Measurements from ENCODE around the gene PTTG1. TPM values are rescaled to one million over a fixed set of nuclear protein-coding genes. Genes with fewer than 3 reads are reported as not detected.
A peak's percentile ranks its signal among the peaks of the same experiment; 100 is the strongest.

Gene PTTG1
- total RNA-seq, 2 donors from 2014 or later: 112 to 137 TPM

DNA sequence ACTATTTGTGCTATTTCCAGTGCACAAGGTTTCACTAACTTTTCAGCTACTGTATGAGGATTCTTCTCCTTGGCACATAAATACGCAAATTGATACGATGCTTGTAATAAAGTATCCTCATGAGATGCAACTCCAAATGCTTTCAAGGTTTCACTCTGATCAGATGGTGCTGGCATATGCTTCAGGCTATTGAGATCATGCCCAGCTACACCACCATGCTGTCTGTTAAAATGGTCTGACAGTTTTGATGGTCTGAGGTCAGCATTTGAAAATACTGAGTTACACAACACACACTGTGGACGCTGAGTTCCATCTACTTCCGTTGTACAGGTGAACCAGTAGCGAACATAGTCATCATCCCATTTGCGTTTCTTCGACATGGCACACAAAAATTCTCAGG is 26.5 kb upstream of the PTTG1 start:
- Mint-ChIP-seq H3K9me3 (no peaks in the 10 kb centered on the region), H3K4me3 (no peak overlapping the region), H3K4me1 (ENCODE audit: low read depth) (peaks cover 12% of the 10 kb centered on the region), H3K36me3 (ENCODE audit: insufficient read depth in 2 of 2) (no peaks in the 10 kb centered on the region), H3K27me3 (ENCODE audit: low read depth) (no peaks in the 10 kb centered on the region), H3K27ac (no peak overlapping the region)
- DNase-seq (no peak), ATAC-seq (replicated peaks in 1 of 2) (no peak)

DNA sequence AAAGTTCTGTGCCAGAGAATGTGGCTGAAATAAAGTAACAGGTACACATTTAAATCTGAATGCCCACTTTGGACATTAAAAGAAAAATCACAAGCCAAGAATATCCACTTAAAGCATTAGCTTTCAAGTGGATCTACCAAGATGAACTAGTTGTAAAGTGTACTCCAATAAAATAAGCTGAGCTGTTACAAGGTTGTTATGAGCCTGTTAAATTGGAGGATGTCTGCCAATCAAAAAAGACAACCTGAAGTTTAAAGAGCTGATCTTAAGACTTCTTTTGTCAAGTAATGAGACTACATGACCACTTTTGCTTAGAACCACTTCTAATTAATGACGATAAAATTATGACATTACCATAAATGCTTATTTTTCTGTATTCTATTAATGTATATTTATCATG is 24.2 kb upstream of the PTTG1 start:
- H3K9me3 Mint-ChIP-seq: no peaks in the 10 kb centered on the region
- ATAC-seq (replicated peaks in 1 of 2): no peak
- peaks cover 14% of the 10 kb centered on the region for H3K4me1 Mint-ChIP-seq (ENCODE audit: low read depth)
- H3K36me3 Mint-ChIP-seq (ENCODE audit: insufficient read depth in 2 of 2): peaks cover 0 to 3% of the 10 kb centered on the region in 2 donors
- DNase-seq: no peak
- no peak overlapping the region for H3K27ac Mint-ChIP-seq
- H3K27me3 Mint-ChIP-seq (ENCODE audit: low read depth): no peaks in the 10 kb centered on the region
- no peak overlapping the region for H3K4me3 Mint-ChIP-seq

DNA sequence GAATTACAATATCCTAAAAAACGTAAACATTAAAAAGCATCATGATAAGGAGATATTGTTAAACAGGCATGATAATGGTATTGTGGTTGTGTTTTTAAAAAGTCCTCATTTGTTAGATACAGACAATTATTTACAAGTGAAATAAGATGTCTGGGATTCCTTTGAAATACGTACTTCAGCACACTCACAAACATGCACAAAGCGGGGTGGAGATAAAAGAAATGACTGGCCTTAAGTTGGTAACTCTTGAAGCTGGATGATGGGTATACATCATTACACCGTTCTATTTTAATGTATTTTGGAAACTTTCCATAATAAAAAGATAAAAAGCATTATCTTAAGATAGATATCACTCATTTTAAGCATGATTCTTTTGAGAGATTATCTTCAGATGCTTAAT is 22.8 kb upstream of the PTTG1 start:
- no peaks in the 10 kb centered on the region for H3K27me3 Mint-ChIP-seq (ENCODE audit: low read depth)
- H3K4me1 Mint-ChIP-seq (ENCODE audit: low read depth): peaks cover 14% of the 10 kb centered on the region
- H3K9me3 Mint-ChIP-seq: no peaks in the 10 kb centered on the region
- DNase-seq (no peak), ATAC-seq (replicated peaks in 1 of 2) (no peak)
- H3K27ac Mint-ChIP-seq: peak overlapping the region; percentile 87
- peaks cover 7 to 12% of the 10 kb centered on the region in 2 donors for H3K36me3 Mint-ChIP-seq (ENCODE audit: insufficient read depth in 2 of 2)
- peak overlapping the region; percentile 87 to 94 for H3K4me3 Mint-ChIP-seq

DNA sequence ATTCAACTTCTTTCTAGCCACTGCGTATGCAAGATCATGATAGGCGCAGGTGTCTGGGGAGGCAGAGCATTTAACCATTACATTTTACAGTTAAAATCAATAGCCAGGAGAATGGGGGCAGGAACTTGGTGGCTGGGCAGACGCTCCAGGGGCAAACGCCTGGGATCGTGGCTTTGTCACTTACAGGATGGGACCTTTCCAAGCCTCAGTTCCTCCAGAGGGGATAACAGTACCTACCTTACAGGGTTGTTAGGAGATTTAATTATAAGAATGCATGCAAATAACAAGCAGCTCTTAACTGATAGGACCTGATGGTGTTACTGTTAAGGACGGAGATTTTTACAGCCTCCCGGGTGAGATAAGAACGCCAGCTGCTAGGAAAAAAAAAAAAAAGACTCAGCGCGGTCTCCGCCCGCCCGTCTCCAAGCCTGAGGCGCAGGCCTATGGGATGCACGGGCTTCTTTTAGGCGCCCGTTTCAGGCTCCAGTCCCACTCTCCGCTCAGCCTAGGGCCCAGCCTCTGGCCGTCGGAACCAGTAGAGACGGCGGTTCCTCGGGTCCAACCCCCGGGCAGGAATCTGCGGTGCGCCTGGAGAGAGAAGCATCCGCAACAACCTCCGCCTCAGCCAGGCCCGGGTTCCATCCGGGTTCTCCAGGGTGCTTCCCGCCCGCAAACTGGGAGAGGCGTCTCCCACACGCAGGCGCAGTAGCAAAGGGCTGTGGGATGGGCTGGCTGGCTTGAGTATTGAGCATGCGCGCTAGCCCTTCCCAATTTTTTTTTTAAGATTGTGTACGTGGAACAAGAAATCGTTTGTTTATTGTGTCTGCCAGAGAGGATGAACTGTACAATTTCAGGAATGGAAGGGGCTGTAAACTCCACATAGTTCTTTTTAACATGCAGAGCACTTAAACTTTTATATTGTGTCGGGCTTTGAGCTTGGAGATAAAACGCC is 22.0 kb upstream of the PTTG1 start, which contains the start of gene FAM200C:
TSS of gene FAM200C (minus strand) at position 653 of the 952 bp plus-strand sequence. CDS start 4,564 bp downstream, outside the sequence.
- Mint-ChIP-seq H3K9me3 (no peaks in the 10 kb centered on the region), H3K36me3 (ENCODE audit: insufficient read depth in 2 of 2) (peaks cover 7 to 20% of the 10 kb centered on the region in 2 donors), H3K27ac (peak within 1 kb of the TSS; percentile 87), H3K4me3 (peak within 1 kb of the TSS; percentile 87 to 94), H3K4me1 (ENCODE audit: low read depth) (peaks cover 14% of the 10 kb centered on the region), H3K27me3 (ENCODE audit: low read depth) (no peaks in the 10 kb centered on the region)
- DNase-seq (peak; percentile 70 to 75), ATAC-seq (replicated peaks in 1 of 2) (peak; percentile 87 to 89)

DNA sequence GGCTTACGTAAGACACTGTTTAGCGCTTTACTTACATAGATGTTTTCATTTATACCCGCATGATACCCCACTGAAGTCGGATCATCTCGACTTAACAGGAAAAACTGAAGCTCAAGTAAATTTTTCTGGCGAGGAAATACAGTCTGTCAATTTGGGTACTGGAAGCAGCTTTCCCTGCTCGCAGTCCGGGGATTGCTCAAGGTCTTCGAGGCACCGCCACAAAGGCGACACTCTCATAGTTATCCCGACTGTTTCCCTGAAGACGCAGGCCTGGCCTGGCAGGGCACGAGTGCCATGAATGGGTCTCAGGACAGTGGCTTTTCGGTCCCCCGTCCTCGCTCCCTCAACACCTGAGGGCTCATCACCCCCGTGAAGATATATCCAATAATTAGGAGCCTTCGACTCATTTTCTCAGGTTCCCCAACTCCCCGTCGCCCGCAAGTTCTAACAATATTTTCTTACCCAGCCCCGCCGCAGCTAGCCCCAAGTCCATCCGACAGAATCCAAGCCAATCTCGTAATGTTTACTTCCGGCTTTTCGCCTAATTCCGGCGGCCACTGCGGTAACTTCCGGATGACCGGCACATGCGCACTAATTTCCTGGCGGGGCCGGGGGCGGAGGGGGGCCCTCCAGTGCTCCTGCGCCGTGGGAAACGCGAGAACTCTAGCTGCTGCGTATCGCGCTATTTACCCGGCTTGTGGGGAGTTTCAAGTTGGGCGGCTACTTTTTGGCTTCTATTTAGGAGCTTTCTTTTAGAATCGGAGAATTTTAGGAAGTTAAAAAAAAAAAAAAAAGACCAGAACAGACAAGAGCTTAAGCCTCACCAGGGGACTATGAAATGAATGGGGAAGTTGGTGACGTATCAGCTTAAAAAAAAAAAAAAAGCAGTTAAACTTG is 2.8 kb upstream of the PTTG1 start, which contains the start of gene SLU7:
TSS of gene SLU7 (minus strand) at position 521 of the 897 bp plus-strand sequence. CDS start 3,787 bp downstream, outside the sequence.
- Mint-ChIP-seq H3K36me3 (ENCODE audit: insufficient read depth in 2 of 2) (peaks cover 12 to 13% of the 10 kb centered on the region in 2 donors), H3K27me3 (ENCODE audit: low read depth) (no peaks in the 10 kb centered on the region), H3K27ac (peak within 1 kb of the TSS; percentile 99)

DNA sequence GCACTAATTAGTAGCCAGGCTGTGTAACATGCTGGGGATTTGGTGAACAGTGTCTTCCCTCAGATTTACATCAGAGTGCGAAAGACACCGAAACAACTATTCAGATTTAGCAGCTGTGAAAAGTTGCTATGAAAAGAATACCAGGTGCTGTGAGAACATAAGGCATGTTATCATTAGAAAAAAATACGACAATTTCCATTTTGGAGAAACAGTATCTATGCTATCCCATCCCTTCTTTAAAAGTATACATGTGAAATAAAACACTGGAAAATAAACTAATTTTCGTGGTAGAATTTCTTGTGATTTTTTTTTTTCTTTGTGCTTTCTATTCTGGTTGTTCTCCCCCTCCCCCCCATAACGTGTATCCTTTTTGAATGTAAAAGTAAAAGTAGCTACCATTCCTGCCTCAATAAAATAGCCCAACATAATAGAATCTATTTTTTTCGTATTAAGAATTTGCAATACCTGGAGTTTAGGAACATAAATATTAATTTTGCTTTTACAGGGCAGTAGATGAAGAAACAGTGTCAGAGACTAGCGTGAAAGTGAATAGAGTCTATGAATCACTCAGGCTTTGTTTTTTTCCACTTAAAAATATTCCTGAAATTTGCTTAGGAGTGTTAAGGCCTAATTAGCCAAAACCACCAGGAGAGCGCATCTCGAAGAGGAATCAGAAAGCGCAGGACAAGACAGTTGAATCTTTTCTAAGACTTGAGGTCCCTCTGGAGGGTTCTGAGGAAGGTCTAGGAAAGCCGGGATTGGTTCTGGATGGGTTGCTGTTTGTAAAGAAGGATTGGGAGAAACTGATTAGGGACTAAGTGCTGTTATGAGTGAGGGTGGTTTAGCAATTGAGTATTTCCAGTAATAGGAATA is 2.0 kb upstream of the PTTG1 start:
- peak overlapping the region; percentile 99 for H3K27ac Mint-ChIP-seq
- H3K36me3 Mint-ChIP-seq (ENCODE audit: insufficient read depth in 2 of 2): peaks cover 12 to 19% of the 10 kb centered on the region in 2 donors
- peak overlapping the region; percentile 95 to 98 for H3K4me3 Mint-ChIP-seq
- H3K27me3 Mint-ChIP-seq (ENCODE audit: low read depth): no peaks in the 10 kb centered on the region
- ATAC-seq (replicated peaks in 1 of 2): no peak
- peaks cover 76% of the 10 kb centered on the region for H3K4me1 Mint-ChIP-seq (ENCODE audit: low read depth)
- H3K9me3 Mint-ChIP-seq: no peaks in the 10 kb centered on the region
- DNase-seq: no peak

More for the DNA sequence above, 2.8 kb upstream of the PTTG1 start, which contains the start of gene SLU7:
- Mint-ChIP-seq H3K4me3 (peak within 1 kb of the TSS; percentile 95 to 98), H3K9me3 (no peaks in the 10 kb centered on the region), H3K4me1 (ENCODE audit: low read depth) (peaks cover 67% of the 10 kb centered on the region)
- peak; percentile 92 to 94 for DNase-seq
- ATAC-seq (replicated peaks in 1 of 2): peak; percentile 78 to 81

DNA sequence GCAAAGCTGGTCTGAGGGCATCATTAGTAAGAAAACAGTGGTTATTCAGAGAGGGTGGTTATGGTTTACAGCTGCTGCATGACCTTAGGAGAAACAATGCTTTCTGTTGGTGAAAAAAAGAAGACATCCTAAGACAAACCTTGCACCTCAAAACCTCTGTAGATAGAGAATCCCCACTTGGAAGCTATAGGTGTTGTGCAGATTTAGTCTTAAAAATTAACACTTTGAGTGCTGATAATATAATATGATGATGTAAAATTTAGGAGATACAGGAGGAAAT is 1.4 kb upstream of the PTTG1 start:
- H3K27ac Mint-ChIP-seq: peak overlapping the region; percentile 99
- ATAC-seq (replicated peaks in 1 of 2): no peak
- no peaks in the 10 kb centered on the region for H3K27me3 Mint-ChIP-seq (ENCODE audit: low read depth)
- H3K4me3 Mint-ChIP-seq: peak overlapping the region; percentile 95 to 98
- H3K36me3 Mint-ChIP-seq (ENCODE audit: insufficient read depth in 2 of 2): peaks cover 14 to 23% of the 10 kb centered on the region in 2 donors
- H3K9me3 Mint-ChIP-seq: no peaks in the 10 kb centered on the region
- peaks cover 81% of the 10 kb centered on the region for H3K4me1 Mint-ChIP-seq (ENCODE audit: low read depth)
- DNase-seq: no peak

DNA sequence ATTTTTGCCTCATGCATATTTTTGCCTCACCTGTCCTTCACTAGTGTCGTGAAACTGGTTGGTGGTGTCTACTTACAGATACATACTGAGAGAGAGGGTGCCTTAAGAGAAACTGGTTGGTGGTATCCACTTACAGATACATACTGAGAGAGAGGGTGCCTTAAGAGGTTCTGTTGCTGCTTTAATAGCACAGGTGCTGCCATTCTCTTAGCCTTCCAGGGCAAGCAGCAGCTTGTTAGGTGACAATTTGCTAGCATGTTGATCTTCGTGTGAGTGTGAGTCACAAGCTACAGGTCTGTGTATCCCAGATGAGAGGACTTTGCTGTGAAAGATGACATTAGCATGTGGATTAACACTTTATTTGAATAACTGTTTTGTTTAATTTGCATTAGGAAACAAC is 1.4 kb downstream of the PTTG1 start:
- no peak for ATAC-seq (replicated peaks in 1 of 2)
- no peaks in the 10 kb centered on the region for H3K27me3 Mint-ChIP-seq (ENCODE audit: low read depth)
- no peaks in the 10 kb centered on the region for H3K9me3 Mint-ChIP-seq
- H3K4me1 Mint-ChIP-seq (ENCODE audit: low read depth): peaks cover 63% of the 10 kb centered on the region
- peak overlapping the region; percentile 0 for H3K27ac Mint-ChIP-seq
- peaks cover 5 to 29% of the 10 kb centered on the region in 2 donors for H3K36me3 Mint-ChIP-seq (ENCODE audit: insufficient read depth in 2 of 2)
- DNase-seq: no peak
- peak overlapping the region; percentile 90 to 95 for H3K4me3 Mint-ChIP-seq

DNA sequence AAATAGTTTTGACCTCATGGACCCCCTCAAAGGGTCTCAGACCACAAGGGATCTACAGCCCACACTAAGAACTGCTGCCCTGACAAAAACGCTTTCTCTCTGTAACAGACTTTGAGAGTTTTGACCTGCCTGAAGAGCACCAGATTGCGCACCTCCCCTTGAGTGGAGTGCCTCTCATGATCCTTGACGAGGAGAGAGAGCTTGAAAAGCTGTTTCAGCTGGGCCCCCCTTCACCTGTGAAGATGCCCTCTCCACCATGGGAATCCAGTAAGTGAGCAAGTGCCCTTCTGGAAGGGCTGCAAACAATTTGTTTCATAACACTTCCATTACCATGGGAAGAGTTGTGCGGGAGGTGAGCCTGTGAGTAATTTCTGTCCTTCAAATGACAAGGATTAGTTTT is 6.0 kb downstream of the PTTG1 start:
- DNase-seq (no peak), ATAC-seq (replicated peaks in 1 of 2) (no peak)
- Mint-ChIP-seq H3K27me3 (ENCODE audit: low read depth) (no peaks in the 10 kb centered on the region), H3K4me3 (no peak overlapping the region), H3K27ac (no peak overlapping the region), H3K4me1 (ENCODE audit: low read depth) (peaks cover 32% of the 10 kb centered on the region), H3K36me3 (ENCODE audit: insufficient read depth in 2 of 2) (peaks cover 3 to 29% of the 10 kb centered on the region in 2 donors), H3K9me3 (no peaks in the 10 kb centered on the region)

DNA sequence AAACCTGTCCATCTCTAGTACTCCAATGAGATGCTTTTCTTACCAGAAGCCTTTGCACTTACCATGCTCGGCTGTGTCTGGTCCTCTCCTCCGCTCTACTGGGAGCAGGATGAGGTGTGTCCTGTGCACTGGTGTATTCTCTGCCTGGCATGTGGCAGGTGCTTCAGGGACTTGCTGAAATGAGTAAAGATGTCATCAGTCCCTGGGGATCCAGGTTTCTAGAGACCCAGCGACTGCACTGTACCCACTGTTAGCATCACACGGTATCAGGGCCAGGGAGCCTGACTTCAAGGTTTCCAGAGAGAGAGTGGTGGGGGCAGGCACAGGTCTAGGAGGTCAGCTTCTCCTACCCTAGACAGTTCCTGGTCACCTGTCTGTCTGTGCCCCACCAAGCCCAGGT is 10.5 kb downstream of the PTTG1 start:
- ATAC-seq (replicated peaks in 1 of 2): no peak

DNA sequence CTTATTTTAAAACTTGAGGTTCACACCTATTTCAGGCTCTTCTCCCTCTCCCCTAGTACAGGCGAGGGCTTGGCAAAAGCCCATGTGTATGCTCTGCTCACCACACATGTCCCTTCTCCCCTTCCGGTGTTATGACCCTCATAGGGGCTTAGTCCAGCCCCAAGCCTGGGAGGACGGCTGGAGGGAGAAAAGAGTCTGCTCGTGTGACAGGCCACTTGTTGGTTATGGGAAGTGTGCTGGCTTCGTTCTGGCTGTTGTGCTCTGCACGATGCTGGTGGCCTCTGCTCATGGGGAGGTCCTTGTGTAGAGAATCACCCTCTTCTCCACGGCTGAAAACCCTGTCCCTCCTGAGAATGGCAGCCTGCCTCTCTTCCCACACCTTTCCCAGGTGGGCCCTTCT is 11.1 kb downstream of the PTTG1 start:
- Mint-ChIP-seq H3K4me3 (no peak overlapping the region), H3K4me1 (ENCODE audit: low read depth) (peaks cover 18% of the 10 kb centered on the region), H3K27me3 (ENCODE audit: low read depth) (peaks cover 9% of the 10 kb centered on the region), H3K27ac (no peak overlapping the region), H3K36me3 (ENCODE audit: insufficient read depth in 2 of 2) (peaks cover 0 to 5% of the 10 kb centered on the region in 2 donors), H3K9me3 (no peaks in the 10 kb centered on the region)
- ATAC-seq (replicated peaks in 1 of 2) (no peak), DNase-seq (no peak)

More for the DNA sequence above, 10.5 kb downstream of the PTTG1 start:
- no peak for DNase-seq
- H3K4me1 Mint-ChIP-seq (ENCODE audit: low read depth): peaks cover 17% of the 10 kb centered on the region
- H3K4me3 Mint-ChIP-seq: no peak overlapping the region
- peaks cover 0 to 11% of the 10 kb centered on the region in 2 donors for H3K36me3 Mint-ChIP-seq (ENCODE audit: insufficient read depth in 2 of 2)
- H3K27me3 Mint-ChIP-seq (ENCODE audit: low read depth): peaks cover 9% of the 10 kb centered on the region
- no peaks in the 10 kb centered on the region for H3K9me3 Mint-ChIP-seq
- H3K27ac Mint-ChIP-seq: no peak overlapping the region

DNA sequence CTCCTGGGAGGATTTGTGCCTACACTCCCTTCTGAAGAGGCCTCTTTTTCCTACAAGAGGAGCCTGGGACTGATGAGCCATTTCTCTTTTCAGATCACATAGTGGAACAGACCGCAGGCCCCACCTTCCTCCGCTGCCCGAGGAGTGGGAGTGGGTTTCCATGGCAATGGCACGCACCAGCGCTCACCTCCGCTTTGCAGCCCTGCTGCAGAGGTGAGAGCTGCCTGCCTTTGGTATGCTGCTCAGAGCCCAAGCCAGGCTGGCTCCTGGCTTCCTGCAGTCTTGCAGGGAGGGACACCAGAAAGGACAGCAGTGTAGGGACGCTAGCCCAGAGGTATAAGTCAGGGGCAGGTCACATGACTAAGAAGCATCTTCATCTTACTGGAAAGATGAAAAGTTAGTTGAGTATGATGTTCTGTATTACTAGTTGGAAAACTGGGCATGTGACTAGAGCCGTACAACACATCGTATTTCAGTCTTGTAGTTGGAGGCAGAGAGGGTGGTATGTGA is 12.4 kb downstream of the PTTG1 start:
- Mint-ChIP-seq H3K27me3 (ENCODE audit: low read depth) (peaks cover 9% of the 10 kb centered on the region), H3K4me1 (ENCODE audit: low read depth) (peaks cover 28% of the 10 kb centered on the region), H3K27ac (no peak overlapping the region), H3K36me3 (ENCODE audit: insufficient read depth in 2 of 2) (peaks cover 0 to 1% of the 10 kb centered on the region in 2 donors), H3K4me3 (no peak overlapping the region), H3K9me3 (no peaks in the 10 kb centered on the region)
- peak in 1 of 2 donors; percentile 19 for DNase-seq
- peak in 1 of 2 donors; percentile 14 for ATAC-seq (replicated peaks in 1 of 2)

Data from activated T-cell treated with anti-CD3 and anti-CD28 coated beads, Interleukin-2, amount 50 U/mL, for 72 hours (primary cell).